ENCODE measurements around the gene MTHFD1.

GRCh38 chr14:64421166-64421565 is 33.0 kb downstream of the MTHFD1 start:
- TF ChIP-seq CTCF (IDR thresholded peaks at IDR 0.05) (no peak), POLR2A (IDR thresholded peaks at IDR 0.05; ENCODE audit: low read depth) (no peak), POLR2AphosphoS5 (IDR thresholded peaks at IDR 0.05) (no peak), EP300 (IDR thresholded peaks at IDR 0.05) (no peak)
